Mesothelial cell of epicardium (in vitro differentiated cells): ENCODE results near the gene SLC37A3. TPM values are rescaled to one million over a fixed set of nuclear protein-coding genes. Genes with fewer than 3 reads are reported as not detected.

Source experiments
- DNase-seq, 2 experiments: peaks; one replicate each; pipeline ENCODE4 v3.0.0; 2021; ENCODE audit warnings: low spot score in 2 of 2; ENCODE audit not compliant: unreplicated experiment in 2 of 2
- H3K27ac Mint-ChIP-seq: 2 replicates; pipeline ENCODE4 v1.8.0; 2021; ENCODE audit warnings: mixed read lengths
- H3K27me3 Mint-ChIP-seq: 2 replicates; pipeline ENCODE4 v1.8.0; 2021; ENCODE audit warnings: low read depth, mixed read lengths
- H3K36me3 Mint-ChIP-seq: 2 replicates; pipeline ENCODE4 v1.8.0; 2021; ENCODE audit warnings: mixed read lengths
- H3K4me1 Mint-ChIP-seq: 2 replicates; pipeline ENCODE4 v1.8.0; 2021; ENCODE audit warnings: mixed read lengths
- H3K4me3 Mint-ChIP-seq: 2 replicates; pipeline ENCODE4 v1.8.0; 2021; ENCODE audit warnings: mild to moderate bottlenecking, moderate library complexity, mixed read lengths
- H3K9me3 Mint-ChIP-seq: 2 replicates; pipeline ENCODE4 v1.8.0; 2021; ENCODE audit warnings: mixed read lengths
- CTCF ChIP-seq: fragments of 200-600 bp; sonication (generic); IDR thresholded peaks from one replicate; pipeline ENCODE4 v1.5.0; 2021; ENCODE audit warnings: antibody characterized with exemption; ENCODE audit not compliant: unreplicated experiment
- total RNA-seq: library from RNA; stranded (reverse); gene quantifications from 3 replicates; pipeline ENCODE4 v1.2.1, GENCODE V29; 2021

Gene SLC37A3
- total RNA-seq, 1 donor from 2014 or later, result 116 TPM

DNA sequence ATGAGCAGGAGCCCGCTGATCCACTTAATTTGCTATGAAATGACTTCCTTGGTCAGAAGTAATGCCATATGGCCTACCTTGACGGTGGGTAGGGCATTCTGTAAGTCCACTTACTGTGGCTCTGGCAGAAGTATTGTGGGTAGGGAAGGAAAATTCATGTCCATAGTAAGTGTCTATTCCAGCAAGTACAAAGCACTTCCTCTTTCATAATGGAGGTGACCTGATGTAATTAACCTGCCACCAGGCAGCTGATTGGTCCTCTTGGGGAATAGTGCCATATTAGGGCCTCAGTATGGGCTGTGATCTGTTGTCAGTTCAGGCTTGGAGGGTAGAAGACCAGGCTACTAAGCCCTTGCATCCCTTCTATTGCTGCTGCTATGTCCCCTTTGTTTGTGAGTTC is 103.9 kb downstream of the SLC37A3 start:
- no peaks in the 10 kb centered on the region for H3K36me3 Mint-ChIP-seq
- H3K4me3 Mint-ChIP-seq, result no peak overlapping the region
- H3K4me1 Mint-ChIP-seq, result no peaks in the 10 kb centered on the region
- H3K27me3 Mint-ChIP-seq, result no peaks in the 10 kb centered on the region
- TF ChIP-seq CTCF, result no peak
- no peak for DNase-seq
- H3K9me3 Mint-ChIP-seq, result no peaks in the 10 kb centered on the region
- H3K27ac Mint-ChIP-seq, result no peak overlapping the region

GRCh38 chr7:140292438-140292837 is 105.9 kb downstream of the SLC37A3 start:
- TF ChIP-seq CTCF, result no peak
- Mint-ChIP-seq H3K27ac (no peak overlapping the region), H3K36me3 (no peaks in the 10 kb centered on the region), H3K4me3 (no peak overlapping the region), H3K9me3 (no peaks in the 10 kb centered on the region), H3K27me3 (no peaks in the 10 kb centered on the region), H3K4me1 (no peaks in the 10 kb centered on the region)
- DNase-seq, result no peak

DNA sequence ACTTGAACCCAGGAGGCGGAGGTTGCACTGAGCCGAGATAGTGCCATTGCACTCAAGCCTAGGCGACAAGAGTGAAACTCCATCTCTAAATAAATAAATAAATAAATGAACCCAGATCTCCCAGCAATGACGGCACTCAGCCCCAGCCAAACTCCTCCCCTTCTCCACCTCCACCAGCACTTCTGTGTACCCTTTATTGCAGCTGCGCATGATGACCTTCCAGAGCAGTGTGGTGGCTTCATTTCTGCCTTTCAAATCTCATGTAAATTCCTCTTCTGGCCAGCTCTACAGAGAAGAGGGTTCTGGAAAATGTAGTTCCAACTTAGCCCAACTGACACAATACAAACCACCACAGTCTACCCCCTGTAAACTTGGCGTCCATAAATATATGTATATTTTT is 108.5 kb downstream of the SLC37A3 start:
- Mint-ChIP-seq H3K4me1 (no peaks in the 10 kb centered on the region), H3K27ac (no peak overlapping the region), H3K4me3 (no peak overlapping the region), H3K27me3 (no peaks in the 10 kb centered on the region), H3K9me3 (no peaks in the 10 kb centered on the region), H3K36me3 (no peaks in the 10 kb centered on the region)
- TF ChIP-seq CTCF, result no peak
- DNase-seq, result no peak

DNA sequence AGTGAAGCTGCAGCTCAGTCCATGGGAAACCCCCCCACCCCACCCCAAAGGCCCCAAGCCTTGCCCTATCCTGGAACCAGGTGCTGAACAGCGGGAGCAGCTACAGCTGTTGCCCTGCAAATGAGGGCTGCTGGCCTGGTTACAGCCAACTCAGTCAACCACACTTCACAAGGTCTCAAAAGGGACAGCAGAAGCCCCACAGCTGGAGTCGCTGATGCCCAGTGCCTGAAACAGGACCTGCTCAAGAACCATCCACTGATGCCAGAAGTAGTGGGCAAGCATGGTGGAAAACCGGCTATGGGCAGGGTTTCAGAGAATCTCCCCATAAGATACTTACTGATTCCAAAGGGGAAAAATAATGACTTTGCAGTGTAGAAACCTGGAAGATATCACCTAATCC is 110.3 kb downstream of the SLC37A3 start:
- Mint-ChIP-seq H3K27me3 (no peaks in the 10 kb centered on the region), H3K36me3 (no peaks in the 10 kb centered on the region), H3K4me1 (no peaks in the 10 kb centered on the region), H3K9me3 (peaks cover 3% of the 10 kb centered on the region), H3K27ac (no peak overlapping the region), H3K4me3 (no peak overlapping the region)
- no peak for DNase-seq
- TF ChIP-seq CTCF, result no peak

DNA sequence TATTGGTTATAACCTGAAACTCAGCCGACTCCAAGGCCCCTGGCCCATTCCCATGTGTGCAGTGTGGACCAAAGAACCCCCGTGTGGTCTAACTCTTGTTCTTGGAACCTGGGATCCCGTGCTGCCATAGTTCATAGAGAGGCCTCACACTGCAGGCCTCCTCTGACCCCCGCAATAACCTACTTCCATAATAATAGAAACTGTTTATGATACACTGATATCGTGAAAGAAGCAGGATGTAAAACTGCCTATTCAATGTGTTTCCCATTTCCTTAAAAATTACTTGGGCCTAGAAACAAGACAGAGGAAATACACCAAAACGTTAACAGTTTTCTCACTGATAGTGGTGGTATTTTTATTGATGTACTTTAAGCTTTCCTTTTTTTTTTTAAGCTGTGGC is 112.4 kb downstream of the SLC37A3 start:
- DNase-seq, result no peak
- H3K36me3 Mint-ChIP-seq, result no peaks in the 10 kb centered on the region
- no peaks in the 10 kb centered on the region for H3K4me1 Mint-ChIP-seq
- no peak overlapping the region for H3K27ac Mint-ChIP-seq
- peaks cover 3% of the 10 kb centered on the region for H3K9me3 Mint-ChIP-seq
- H3K27me3 Mint-ChIP-seq, result peaks cover 5% of the 10 kb centered on the region
- TF ChIP-seq CTCF, result no peak
- no peak overlapping the region for H3K4me3 Mint-ChIP-seq

DNA sequence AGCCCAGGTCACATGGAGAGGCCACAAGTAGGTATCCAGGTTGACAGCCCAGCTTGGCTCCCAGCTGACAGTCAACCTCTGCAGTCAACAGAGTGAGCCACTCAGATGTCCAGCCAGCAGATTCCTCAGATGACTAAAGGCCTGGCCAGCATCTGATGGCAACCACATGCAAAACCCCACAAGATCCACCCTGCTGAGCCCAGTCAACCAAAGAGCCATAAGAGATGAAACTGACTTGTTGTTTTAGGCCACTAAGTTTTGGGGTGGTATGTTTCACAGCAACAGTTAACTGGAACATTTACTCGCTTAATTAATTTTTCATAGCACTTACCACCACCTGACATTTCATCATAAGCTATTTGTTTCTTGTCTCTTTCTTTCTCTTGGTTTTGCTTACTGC is 114.3 kb downstream of the SLC37A3 start:
- Mint-ChIP-seq H3K4me3 (no peak overlapping the region), H3K27ac (no peak overlapping the region), H3K9me3 (peaks cover 3% of the 10 kb centered on the region), H3K36me3 (no peaks in the 10 kb centered on the region), H3K4me1 (no peaks in the 10 kb centered on the region), H3K27me3 (peaks cover 9% of the 10 kb centered on the region)
- TF ChIP-seq CTCF, result no peak
- no peak for DNase-seq
